Endothelial cell of umbilical vein (primary cell): ENCODE results near the gene PHACTR1. TPM values are rescaled to one million over a fixed set of nuclear protein-coding genes. Genes with fewer than 3 reads are reported as not detected.
A peak's percentile ranks its signal among the peaks of the same experiment; 100 is the strongest.

ENCODE experiments used
- BruUV-seq: library from RNA; stranded (reverse); fragments of 400-500 nt; replicated peaks from 2 replicates; lab custom pipeline; 2021; lab: Mats Ljungman, UMichigan
- CTCF ChIA-PET: fragments of 300-600, 350-600 bp; sonication (Branson Sonifier 250); formaldehyde crosslinking; loops from one replicate; lab custom pipeline; 2021; ENCODE audit warnings: antibody characterized with exemption, inconsistent platforms; lab: Charles Lee
- POLR2A ChIA-PET: fragments of 300-600, 350-600 bp; sonication (Branson Sonifier 250); formaldehyde crosslinking; loops from one replicate; lab custom pipeline; 2021; ENCODE audit warnings: antibody characterized with exemption, inconsistent platforms; lab: Charles Lee
- DNase-seq: peaks from one replicate; pipeline ENCODE4 v3.0.0-alpha.2; 2011; ENCODE audit warnings: low read depth, low spot score
- FAIRE-seq: peaks from 2 replicates; lab custom pipeline; 2011; peaks lifted over from hg19 to GRCh38; lab: Jason Lieb, UNC
- H2AFZ ChIP-seq: 2 replicates; pipeline ENCODE4 v1.6.0; 2012; ENCODE audit warnings: low read depth, low read length, control low read depth, inconsistent platforms
- H3K27ac ChIP-seq: 2 replicates; pipeline ENCODE4 v1.5.1; 2011; ENCODE audit warnings: low read depth, mild to moderate bottlenecking, control low read depth, low read length, moderate library complexity; ENCODE audit not compliant: insufficient read depth
- H3K27me3 ChIP-seq, 2 experiments: 2 replicates each; pipeline versions ENCODE4 v1.6.0 to v1.6.1; 2011; ENCODE audit warnings: low read length in 2 of 2, mixed read lengths in 1 of 2; ENCODE audit not compliant: control insufficient read depth in 2 of 2, insufficient read depth in 2 of 2
- H3K36me3 ChIP-seq, 2 experiments: 2 replicates in 1 of 2; 3 replicates in 1 of 2; pipeline ENCODE4 v1.5.1; 2011; ENCODE audit warnings: low read length in 2 of 2, mild to moderate bottlenecking in 1 of 2, moderate library complexity in 1 of 2; ENCODE audit not compliant: control insufficient read depth in 2 of 2, insufficient read depth in 2 of 2; ENCODE audit errors: extremely low read depth in 1 of 2
- H3K4me1 ChIP-seq: 3 replicates; pipeline ENCODE4 v1.5.1; 2011; ENCODE audit warnings: mild to moderate bottlenecking, low read length; ENCODE audit not compliant: control insufficient read depth, insufficient read depth; ENCODE audit errors: extremely low read depth
- H3K4me2 ChIP-seq: 2 replicates; pipeline ENCODE4 v1.6.1; 2011; ENCODE audit warnings: low read length, control low read depth, mixed read lengths; ENCODE audit not compliant: insufficient read depth
- H3K4me3 ChIP-seq, 3 experiments: fragments of 200-600 bp in 1 of 3; sonication (generic), shearing (Covaris generic) in 1 of 3; replicated peaks in 1 of 3; 2 replicates each; pipeline ENCODE4 v1.5.1; 2011 to 2016; ENCODE audit warnings: control low read depth in 3 of 3, low read length in 3 of 3, mild to moderate bottlenecking in 2 of 3, inconsistent platforms in 1 of 3, low read depth in 1 of 3, moderate library complexity in 1 of 3; ENCODE audit not compliant: insufficient read depth in 1 of 3
- H3K79me2 ChIP-seq: 2 replicates; pipeline ENCODE4 v1.6.0; 2012; ENCODE audit warnings: low read length, inconsistent platforms; ENCODE audit not compliant: control insufficient read depth, insufficient read depth
- H3K9ac ChIP-seq: replicated peaks from 2 replicates; pipeline ENCODE3; 2011; ENCODE audit warnings: low read length, control low read depth; ENCODE audit not compliant: insufficient read depth; ENCODE audit errors: extremely low read depth
- H3K9me1 ChIP-seq: replicated peaks from 3 replicates; pipeline ENCODE4 v1.6.0; 2011; ENCODE audit warnings: mild to moderate bottlenecking, low read length; ENCODE audit not compliant: control insufficient read depth, insufficient read depth; ENCODE audit errors: extremely low read depth
- H3K9me3 ChIP-seq: replicated peaks from 2 replicates; pipeline ENCODE4 v1.5.1; 2012; ENCODE audit warnings: low read length, inconsistent platforms; ENCODE audit not compliant: control insufficient read depth, insufficient read depth
- H4K20me1 ChIP-seq: replicated peaks from 2 replicates; pipeline ENCODE3; 2011; ENCODE audit warnings: mild to moderate bottlenecking, low read length; ENCODE audit not compliant: control insufficient read depth, insufficient read depth; ENCODE audit errors: extremely low read depth
- EZH2 ChIP-seq: IDR thresholded peaks from 2 replicates; pipeline ENCODE4 v1.6.1; 2012; ENCODE audit warnings: borderline replicate concordance, low read depth, mild to moderate bottlenecking, moderate library complexity, low read length, inconsistent platforms; ENCODE audit not compliant: severe bottlenecking
- FOS ChIP-seq: IDR thresholded peaks from 2 replicates; pipeline ENCODE4 v1.6.1; 2011; ENCODE audit warnings: mild to moderate bottlenecking, low read length, moderate library complexity, borderline replicate concordance; ENCODE audit not compliant: insufficient read depth
- GATA2 ChIP-seq: IDR thresholded peaks from 2 replicates; pipeline ENCODE4 v1.7.0; 2011; ENCODE audit warnings: low read depth, mild to moderate bottlenecking, moderate library complexity, mixed read lengths, low read length; ENCODE audit not compliant: insufficient read length, insufficient read depth
- JUN ChIP-seq: IDR thresholded peaks from 2 replicates; pipeline ENCODE4 v1.6.1; 2011; ENCODE audit warnings: borderline replicate concordance, low read depth; ENCODE audit not compliant: insufficient read length, insufficient read depth
- MYC ChIP-seq: IDR thresholded peaks from one replicate; pipeline ENCODE4 v1.6.1; 2011; ENCODE audit warnings: mild to moderate bottlenecking, low read depth, low read length
- POLR2A ChIP-seq: IDR thresholded peaks from 2 replicates; pipeline ENCODE4 v1.6.1; 2012; ENCODE audit warnings: low read depth, mild to moderate bottlenecking, control low read depth, low read length
- POLR2AphosphoS5 ChIP-seq: IDR thresholded peaks from 2 replicates; pipeline ENCODE4 v1.6.1; 2012; ENCODE audit warnings: low read depth, mild to moderate bottlenecking, control low read depth, low read length, moderate library complexity; ENCODE audit not compliant: insufficient read depth
- dilution Hi-C: fragments of 300-500 bp; cut with MboI; formaldehyde crosslinking; loops from one replicate; pipeline ENCODE4 v1.15.0; 2019; ENCODE audit warnings: low sequenced_read_pairs; ENCODE audit not compliant: extremely low pct_ligation_motif_present
- intact Hi-C: fragments of 100-400 bp; cut with micrococcal nuclease; formaldehyde crosslinking; loops from one replicate; pipeline ENCODE4 v1.10.0; 2022
- polyA plus RNA-seq, 4 experiments: library from polyadenylated mRNA; depleted of rRNA in 3 of 4; stranded (reverse) in 3 of 4; unstranded in 1 of 4; fragments of >200 nt; gene quantifications; 2 replicates each; pipeline versions ENCODE4 v1.2.1 to v1.2.3, GENCODE V29; 2011 to 2012; ENCODE audit warnings: missing spikeins in 1 of 4
- total RNA-seq: library from RNA; stranded (reverse); gene quantifications from 2 replicates; pipeline ENCODE4 v1.2.3, GENCODE V29; 2021
- TF ChIP-seq, protein P1 (sequence below): IDR thresholded peaks from 2 replicates; pipeline ENCODE4 v1.6.1; 2011; ENCODE audit not compliant: insufficient read depth, insufficient read length
- TF ChIP-seq, protein P2 (sequence below), 2 donors: IDR thresholded peaks; 1 replicate in 1 of 2; 2 replicates in 1 of 2; pipeline ENCODE4 v1.5.1; 2011; ENCODE audit warnings: low read length in 2 of 2, mild to moderate bottlenecking in 2 of 2, moderate library complexity in 2 of 2, control low read depth in 1 of 2, inconsistent platforms in 1 of 2, low read depth in 1 of 2; ENCODE audit not compliant: insufficient read depth in 1 of 2; ENCODE audit errors: extremely low read depth in 1 of 2

PHACTR1 gene
- total and polyA plus RNA-seq, 2 donors (not counting 3 experiments of a cell fraction or from before 2014, with no cell fraction given), result 2.4 to 23.2 TPM

GRCh38 chr6:13304580-13305260 is 588.2 kb downstream of the PHACTR1 start:
- no peak for DNase-seq
- intact Hi-C loops (loop anchor here (10.0 kb wide), 3 partner anchors 390 to 670 kb away; partner anchors contain the start of gene RANBP9), dilution Hi-C loops (no loop called here)
- H3K9ac ChIP-seq, result peak overlapping the region; percentile 72
- CTCF ChIA-PET, result interaction anchor here (1.2 to 3.5 kb wide), 5 partner anchors 27 to 393 kb away, joined by 3 to 23 read pairs (median 13); partner anchors contain the start of genes NOL7 and SIRT5
- H4K20me1 ChIP-seq, result no peaks in the 10 kb centered on the region
- no peaks in the 10 kb centered on the region for H3K9me3 ChIP-seq
- no peak overlapping the region for H2AFZ ChIP-seq
- no peaks in the 10 kb centered on the region for H3K9me1 ChIP-seq
- H3K27me3 ChIP-seq, result no peaks in the 10 kb centered on the region
- H3K79me2 ChIP-seq, result no peaks in the 10 kb centered on the region
- no peak overlapping the region for H3K27ac ChIP-seq
- peaks cover 49% of the 10 kb centered on the region for H3K4me1 ChIP-seq
- POLR2A ChIA-PET, result no interaction called here
- H3K4me3 ChIP-seq, result no peak overlapping the region
- no peak for FAIRE-seq
- TF ChIP-seq POLR2AphosphoS5, result no peak
- TF ChIP-seq, protein P1, sequence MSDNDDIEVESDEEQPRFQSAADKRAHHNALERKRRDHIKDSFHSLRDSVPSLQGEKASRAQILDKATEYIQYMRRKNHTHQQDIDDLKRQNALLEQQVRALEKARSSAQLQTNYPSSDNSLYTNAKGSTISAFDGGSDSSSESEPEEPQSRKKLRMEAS, result no peak
- no peak for TF ChIP-seq POLR2A
- TF ChIP-seq JUN, result no peak
- TF ChIP-seq GATA2, result no peak
- TF ChIP-seq EZH2, result no peak
- no peak for TF ChIP-seq FOS
- no peak for TF ChIP-seq MYC
- TF ChIP-seq, protein P2, sequence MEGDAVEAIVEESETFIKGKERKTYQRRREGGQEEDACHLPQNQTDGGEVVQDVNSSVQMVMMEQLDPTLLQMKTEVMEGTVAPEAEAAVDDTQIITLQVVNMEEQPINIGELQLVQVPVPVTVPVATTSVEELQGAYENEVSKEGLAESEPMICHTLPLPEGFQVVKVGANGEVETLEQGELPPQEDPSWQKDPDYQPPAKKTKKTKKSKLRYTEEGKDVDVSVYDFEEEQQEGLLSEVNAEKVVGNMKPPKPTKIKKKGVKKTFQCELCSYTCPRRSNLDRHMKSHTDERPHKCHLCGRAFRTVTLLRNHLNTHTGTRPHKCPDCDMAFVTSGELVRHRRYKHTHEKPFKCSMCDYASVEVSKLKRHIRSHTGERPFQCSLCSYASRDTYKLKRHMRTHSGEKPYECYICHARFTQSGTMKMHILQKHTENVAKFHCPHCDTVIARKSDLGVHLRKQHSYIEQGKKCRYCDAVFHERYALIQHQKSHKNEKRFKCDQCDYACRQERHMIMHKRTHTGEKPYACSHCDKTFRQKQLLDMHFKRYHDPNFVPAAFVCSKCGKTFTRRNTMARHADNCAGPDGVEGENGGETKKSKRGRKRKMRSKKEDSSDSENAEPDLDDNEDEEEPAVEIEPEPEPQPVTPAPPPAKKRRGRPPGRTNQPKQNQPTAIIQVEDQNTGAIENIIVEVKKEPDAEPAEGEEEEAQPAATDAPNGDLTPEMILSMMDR (IDR thresholded peaks at IDR 0.05; ENCODE audit: extremely low read depth in 1 of 2, insufficient read depth in 1 of 2, low read depth in 1 of 2, low read length in 2 of 2), result no peak
- H3K4me2 ChIP-seq, result no peak overlapping the region
- no TSS peak for BruUV-seq
- H3K36me3 ChIP-seq, result peaks cover 0 to 4% of the 10 kb centered on the region in 2 experiments
